Fibroblast of skin of abdomen (primary cell): ENCODE measurements around the gene FUT1.

Experiments used
- DNase-seq: peaks from one replicate; pipeline ENCODE4 v3.0.0-alpha.2; 2013

FUT1 gene

DNA sequence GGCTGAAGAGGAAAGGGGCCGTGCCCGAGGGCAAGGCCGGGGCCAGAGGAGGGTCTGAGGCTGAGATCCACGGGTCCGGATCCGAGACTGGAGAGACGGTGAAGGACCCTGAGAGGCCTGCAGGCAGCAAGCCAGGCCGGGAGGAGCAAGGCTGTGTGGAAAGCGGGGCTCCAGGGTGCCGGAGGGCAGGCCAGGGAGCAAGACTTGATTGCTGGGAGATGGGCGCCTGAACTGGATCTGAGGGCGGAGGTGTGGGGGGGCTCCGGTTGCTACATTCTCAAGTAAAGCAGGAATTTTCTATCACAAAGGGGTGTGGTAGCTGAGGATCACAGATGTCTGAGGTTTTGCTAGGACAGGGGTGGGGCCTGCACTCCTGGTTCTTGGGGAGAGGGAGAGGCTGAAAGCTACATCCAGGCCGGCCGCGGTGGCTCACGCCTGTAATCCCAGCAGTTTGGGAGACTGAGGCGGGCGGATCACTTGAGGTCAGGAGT, 36.7 kb downstream of the FUT1 start:
- DNase-seq: peak; percentile 45

DNA sequence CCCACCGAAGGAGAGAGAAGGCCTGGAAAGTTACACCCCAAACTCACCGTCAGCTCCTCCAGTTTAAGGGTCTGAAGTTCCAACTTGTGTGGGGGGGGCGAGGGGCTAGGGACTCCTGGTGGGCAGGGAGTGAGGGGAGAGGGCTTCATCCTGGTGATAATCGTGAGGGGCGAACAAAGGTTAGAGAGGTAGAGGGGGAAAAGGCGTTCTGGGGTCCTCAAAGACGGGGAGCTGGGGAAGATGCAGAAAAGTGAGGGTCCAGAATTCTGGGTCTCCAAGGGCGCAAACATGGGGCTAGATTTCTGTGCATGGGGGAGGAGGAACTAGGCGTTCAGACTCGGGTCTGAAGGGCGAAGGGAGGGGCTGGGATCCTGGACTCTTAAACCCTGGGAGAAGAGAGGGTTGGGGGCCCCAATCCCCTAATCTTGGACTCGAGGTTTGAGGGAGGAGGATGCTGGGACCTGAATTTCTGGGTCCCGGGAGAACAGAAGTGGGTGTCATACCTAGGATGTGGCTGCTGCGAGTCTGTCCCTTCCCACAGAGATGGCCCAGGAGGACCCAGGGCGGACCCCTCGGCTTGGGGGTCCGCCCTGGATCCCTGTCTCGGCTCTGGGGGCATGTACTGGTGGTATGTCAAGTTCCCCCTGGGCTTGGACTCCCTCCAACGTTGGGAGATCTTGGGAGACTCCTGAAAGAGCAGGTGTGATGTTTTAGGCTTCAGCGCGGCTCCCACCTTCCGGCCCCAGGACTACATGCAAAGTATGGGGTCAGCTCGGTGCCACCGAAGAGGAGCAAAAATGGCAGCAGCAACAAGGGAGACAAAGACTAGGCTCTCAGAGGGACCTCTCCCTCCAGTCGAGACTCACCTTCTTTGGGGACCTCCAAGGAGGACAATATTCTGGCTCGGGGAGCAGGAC, 37.4 kb downstream of the FUT1 start:
- no peak for DNase-seq

DNA sequence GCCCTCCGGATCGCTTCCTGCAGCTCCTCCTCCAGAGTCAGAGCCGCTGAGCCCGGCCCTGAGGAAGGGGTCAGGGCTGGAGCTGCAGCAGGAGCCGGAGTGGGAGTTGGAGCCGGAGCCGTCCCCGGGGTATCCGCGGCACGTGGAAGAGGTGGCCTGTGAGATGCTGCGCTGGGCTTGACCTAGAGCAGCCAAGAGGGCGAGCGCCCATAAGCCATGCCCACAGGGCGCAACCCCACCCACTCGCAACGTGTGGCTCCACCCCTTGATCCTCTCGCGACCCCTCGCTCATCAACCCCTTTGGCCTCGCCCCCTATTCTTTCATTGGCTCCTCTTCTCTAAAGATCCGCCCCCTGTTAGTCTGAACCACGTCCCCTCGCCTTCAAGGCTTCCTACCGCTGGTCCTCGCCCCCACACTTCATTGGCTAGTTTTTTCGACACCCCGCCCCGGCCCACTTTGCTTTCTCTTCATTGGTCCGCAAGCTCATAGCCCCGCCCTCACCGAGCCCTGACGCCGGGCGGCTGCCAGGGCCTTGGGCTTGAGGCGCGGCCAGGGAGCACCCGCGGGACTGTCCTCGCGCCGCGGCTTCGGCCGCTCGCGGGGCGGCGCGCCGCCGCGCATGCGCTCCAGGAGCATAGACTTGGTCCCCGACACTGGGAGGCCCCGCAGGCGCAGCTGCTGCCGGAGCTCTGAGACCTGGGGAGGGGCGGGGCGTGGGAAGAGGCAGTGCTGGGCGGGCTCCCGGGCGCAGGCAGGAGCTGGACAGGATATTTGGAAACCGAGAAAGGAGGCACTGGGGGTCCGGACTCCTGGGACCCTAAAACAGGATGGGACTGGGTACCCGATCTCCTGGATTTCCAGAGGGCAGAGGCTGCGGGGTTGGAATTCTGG, 38.3 kb downstream of the FUT1 start:
- DNase-seq: peak; percentile 100

DNA sequence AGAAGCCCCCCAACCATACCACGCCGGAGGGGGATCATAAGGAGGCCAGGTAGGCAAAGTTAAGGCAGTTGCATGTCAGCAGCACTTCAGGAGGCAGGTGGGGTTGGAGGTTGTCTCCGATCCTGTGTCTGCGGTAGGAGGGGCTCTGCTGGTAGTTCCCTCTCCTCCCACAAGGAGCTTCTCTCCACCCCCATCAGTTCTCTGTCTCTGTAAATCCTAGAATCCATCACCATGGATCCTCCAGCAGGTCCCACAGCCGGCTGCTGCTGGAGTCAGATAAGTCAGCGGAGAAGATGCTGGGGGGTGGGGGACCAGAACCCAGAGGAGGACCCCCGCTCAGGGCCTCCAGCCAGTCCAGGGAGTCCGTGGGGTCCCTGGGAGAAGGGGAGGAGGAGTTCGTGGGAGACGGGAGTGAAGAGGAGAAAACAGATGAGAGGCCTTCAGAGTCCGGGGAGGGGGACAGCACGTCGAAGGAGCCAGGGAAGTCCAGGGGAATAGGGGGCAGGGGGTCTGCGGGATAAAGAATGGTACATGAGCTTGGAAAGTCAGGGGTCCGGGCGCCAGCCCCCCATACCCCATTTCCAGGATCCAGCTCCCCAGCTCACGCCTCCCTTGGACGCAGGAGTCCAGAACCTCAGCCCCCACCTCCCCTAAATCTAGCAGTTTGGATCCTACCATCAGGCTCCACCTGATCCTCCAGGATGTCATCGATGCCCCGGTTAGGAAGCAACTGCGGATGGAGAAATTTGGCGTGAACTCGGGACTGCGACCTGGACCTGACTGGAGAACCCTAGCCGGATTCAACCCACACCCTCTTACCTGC, 39.2 kb downstream of the FUT1 start:
- DNase-seq: no peak

DNA sequence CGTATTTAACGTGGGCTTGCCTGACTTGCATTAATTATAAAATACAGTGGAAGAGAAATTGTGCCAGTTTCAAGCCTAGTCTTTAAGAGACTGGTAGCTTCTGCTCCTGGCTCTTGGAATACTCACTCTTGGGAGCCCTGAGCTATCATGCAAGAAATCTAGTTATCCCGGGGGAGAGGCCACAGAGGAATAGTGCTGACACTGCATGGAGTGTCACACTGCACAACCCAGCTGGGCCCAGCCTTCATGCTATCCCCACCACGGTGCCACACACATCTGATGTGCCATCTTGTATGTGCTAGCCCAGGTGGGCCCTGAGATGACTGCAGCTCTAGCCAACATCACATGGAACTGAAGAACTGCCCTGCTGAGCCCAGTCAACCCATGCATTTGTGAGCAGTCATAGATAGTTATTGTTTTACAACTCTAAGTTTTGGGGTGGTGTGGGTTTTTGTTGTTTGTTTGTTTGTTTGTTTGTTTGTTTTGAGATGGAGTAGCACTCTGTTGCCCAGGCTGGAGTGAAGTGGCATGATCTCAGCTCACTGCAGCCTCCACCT, 41.3 kb downstream of the FUT1 start:
- no peak for DNase-seq

DNA sequence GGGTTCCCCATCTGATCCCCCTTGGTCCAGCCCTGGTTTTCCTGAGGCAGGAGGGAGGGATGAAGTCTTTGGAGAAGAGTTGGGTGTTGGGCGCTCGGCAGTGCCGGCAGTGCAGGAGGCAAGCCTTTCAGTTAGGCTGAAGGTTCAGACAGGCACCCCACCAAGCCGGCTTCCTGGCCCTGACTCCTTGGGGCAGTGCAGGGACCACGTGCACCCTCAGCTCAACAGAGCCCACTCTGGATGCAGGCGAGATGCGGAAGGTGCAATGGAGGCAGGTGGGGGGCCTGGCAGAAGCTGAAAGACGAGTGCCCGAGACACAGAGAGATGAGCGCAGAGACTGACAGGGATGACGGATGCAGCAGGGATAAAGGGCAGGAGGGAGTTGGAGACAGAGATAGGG, 44.0 kb downstream of the FUT1 start:
- no peak for DNase-seq

DNA sequence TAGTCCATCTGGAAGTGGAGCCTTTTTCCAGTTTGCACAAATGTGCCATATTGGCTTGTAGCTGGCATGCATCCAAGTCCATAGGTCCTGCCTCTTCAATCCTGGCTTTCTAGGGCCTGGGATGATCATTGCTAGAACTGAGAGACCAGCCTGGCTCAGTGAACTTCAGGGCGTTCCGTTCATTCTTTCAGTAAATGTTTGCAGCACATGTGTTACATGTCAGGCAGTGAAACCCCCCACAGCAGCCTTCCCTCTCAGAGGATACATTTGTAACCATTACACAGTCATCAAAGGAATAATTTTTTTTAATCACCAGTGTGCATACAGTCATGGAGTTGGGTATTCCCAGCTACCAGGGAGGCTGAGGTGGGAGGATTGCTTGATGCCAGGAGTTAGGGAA, 47.0 kb downstream of the FUT1 start:
- DNase-seq: peak; percentile 59

DNA sequence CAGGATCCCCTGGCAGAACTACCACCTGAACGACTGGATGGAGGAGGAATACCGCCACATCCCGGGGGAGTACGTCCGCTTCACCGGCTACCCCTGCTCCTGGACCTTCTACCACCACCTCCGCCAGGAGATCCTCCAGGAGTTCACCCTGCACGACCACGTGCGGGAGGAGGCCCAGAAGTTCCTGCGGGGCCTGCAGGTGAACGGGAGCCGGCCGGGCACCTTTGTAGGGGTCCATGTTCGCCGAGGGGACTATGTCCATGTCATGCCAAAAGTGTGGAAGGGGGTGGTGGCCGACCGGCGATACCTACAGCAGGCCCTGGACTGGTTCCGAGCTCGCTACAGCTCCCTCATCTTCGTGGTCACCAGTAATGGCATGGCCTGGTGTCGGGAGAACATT, 49.1 kb downstream of the FUT1 start:
- DNase-seq: no peak

DNA sequence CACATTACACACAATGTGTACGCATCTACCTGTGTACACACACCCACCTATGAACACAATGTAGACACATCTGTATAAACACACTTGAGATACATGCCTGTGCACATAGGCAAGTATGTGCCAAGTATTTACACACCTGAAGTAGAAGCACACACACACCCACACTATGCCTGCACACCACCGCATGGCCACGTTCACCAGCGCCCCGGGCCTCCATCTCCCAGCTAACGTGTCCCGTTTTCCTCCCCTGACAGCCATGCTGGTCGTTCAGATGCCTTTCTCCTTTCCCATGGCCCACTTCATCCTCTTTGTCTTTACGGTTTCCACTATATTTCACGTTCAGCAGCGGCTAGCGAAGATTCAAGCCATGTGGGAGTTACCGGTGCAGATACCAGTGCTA, 49.7 kb downstream of the FUT1 start:
- no peak for DNase-seq

DNA sequence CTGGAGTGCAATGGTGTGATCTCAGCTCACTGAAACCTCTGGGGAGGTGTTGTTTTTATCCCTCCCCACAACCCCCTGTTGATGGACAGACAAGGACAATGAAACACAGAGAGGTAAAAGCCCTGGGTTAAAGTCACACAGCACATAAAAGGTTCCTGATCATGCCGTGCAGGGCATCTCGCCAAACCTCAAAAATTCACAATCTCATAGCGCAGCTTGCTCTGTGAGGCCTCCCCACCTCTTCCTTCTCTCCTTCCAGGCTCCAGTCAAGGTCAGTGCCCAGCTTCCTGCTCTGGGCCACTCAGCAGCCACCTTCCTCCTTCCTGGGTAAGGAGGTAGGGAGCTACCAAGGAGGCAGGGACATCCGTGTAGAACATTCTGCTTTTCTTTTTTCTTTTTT, 54.4 kb downstream of the FUT1 start:
- peak; percentile 73 for DNase-seq
